ENCODE measurements around the gene ENO4.
A peak's percentile ranks its signal among the peaks of the same experiment; 100 is the strongest.

Gene ENO4

GRCh38 chr10:116868722-116869121 lies 19.4 kb downstream of the ENO4 start:
- no peak for DNase-seq

- no peak for DNase-seq
These were observed 21.6 kb downstream of the ENO4 start for GRCh38 chr10:116870949-116871348.

DNA sequence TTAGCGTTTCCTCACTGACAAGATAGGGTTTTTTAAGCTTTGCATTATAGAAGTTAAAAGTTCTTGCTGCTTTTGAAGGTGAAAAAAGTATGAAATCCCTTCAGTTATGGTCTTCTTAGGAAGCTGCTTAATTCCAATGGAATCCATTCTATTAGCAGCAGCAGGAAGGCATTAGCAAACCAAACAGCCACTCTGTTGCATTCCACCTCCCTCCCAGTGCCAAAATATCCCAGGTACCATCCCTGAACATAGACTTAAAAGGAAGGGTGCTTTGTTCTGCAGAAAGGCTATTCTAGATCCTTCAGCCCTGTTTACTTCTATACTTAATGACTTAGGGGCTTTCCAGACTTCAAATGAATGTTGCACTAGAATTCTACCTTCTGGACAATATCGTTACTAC lies 23.8 kb downstream of the ENO4 start:
- no peak for DNase-seq

- DNase-seq, result no peak
These were observed 26.6 kb downstream of the ENO4 start for GRCh38 chr10:116875897-116876296.

DNA sequence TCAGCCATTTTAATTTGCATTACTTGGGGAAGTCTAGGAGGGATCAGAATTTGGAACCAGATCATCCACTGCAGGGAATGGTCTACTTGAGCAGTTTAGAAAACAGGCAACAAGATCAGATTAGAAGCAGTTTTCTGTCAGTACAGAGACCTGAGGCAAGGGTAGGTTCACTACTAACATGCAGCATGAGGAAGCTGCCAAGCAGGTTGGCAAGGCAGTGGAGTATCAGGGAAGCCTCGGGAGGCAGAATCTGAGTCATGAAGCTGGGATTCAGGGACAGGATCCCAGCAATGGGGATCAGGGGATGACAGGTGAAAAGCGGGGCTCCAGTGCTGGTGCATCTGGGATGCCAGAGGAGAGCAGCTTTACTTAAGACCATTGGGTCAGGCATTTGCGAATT lies 28.1 kb downstream of the ENO4 start:
- no peak for DNase-seq

DNA sequence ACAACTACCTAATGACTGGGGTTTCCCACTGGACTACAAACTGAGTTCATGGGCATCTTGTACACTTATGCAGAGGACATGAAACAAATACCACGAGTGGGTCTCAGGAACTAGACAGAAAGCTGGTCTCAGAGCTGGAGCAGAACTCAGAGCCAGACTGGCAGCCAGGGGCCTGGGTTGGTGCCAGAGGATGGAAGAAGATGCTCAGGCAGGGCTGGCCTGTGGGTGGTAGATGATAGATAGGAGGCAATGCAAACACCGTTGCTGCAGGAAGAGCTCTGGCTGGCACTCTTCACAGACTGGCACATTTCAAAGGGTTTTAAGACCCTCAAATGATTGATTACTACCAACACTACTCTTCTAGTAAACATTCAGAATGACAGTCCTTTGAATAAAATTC lies 28.8 kb downstream of the ENO4 start:
- DNase-seq, result no peak

- DNase-seq, result no peak
These were observed 30.5 kb downstream of the ENO4 start for GRCh38 chr10:116879817-116880216.

GRCh38 chr10:116880716-116881482 lies 31.6 kb downstream of the ENO4 start:
- no peak for DNase-seq

GRCh38 chr10:116882639-116883038 lies 33.3 kb downstream of the ENO4 start:
- no peak for DNase-seq

DNA sequence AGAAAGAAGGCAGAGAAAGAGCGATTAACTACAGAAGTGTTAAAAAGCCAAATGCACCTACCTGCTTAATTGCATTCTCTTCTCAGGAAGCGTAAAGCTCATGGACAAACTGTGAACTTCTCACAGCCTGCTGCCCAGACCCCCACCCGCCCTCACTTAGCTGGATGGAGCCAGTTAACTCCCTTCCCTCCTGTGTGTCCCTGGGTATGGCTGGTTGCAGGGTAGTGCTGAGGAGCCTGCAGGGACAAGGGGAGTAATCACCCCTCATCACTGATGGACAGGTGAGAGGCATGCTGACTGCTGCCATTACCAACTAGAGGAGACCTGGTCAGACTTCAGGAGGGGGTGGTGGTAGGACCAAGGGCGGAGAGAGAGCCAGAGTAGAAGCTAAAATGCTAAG lies 37.5 kb downstream of the ENO4 start:
- DNase-seq, result no peak

DNA sequence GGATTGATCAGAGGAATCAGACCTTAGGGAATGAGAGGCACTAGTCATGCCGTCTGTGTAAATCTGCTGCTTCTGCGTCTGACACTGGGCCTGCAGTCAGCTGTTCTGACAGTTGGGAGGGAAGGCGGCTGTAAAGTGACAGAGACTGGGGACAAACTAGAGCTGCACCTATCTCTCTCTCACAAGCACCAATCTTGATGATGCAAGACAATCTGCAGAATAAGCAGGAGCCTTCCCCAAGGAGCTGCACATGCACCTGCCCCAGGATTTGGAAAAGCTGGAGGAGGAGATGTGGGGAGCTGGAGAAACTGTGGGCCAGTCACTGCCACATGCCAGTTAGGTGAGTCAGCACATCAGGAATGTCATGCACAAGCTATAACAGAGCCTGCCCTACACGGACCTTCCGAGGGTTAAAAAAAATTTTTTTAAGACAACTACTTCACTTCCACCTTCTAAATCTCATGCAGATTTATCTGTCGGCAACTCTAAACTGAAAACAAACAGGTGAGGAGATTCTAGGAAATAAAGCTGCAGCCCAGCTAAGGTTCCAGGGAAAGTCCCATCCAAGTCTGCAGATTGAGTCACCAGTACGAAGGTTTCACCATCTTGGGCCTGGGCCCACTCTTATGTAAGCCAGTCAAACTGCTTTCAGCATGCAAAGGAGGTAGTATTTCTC lies 39.2 kb downstream of the ENO4 start:
- no peak for DNase-seq

DNA sequence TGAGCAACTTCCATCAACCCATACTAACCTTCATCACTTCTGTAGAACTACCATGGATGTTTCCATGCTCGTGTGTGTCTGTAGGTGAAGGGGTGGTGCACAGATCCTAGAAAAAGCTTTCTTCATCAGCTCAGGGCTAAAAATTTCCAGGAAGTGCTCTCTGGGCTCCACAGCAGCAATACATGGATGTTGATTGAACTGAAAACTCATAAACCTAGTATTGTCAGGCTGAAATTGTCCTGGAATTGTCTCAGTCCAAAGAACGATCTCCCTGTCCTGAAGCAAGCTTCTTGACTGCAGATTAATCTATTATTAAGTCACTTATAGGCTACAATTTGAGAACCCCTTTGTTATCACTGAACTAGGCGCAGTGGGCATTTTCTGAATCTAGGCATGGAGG lies 39.8 kb downstream of the ENO4 start:
- DNase-seq, result no peak

GRCh38 chr10:116891208-116891607 lies 41.9 kb downstream of the ENO4 start:
- DNase-seq, result no peak

- DNase-seq, result peak; percentile 57
These were observed 43.8 kb downstream of the ENO4 start for GRCh38 chr10:116892907-116893685.

DNA sequence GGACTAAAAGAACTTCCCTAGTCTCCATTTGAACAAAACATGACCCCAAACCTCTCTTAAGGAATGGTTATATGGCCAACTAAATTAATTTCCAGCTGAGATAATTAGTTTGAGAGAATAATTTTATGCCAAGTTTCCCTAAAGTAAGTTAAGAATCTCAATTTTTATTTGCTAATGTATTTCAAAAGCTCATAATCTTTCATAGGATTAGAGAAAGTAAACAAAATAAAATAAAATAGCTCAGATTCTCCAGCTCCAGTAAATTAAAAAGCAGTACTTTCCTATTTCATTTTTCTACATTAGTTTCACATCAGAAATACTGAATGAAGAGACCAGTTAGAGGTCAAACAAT lies 44.4 kb downstream of the ENO4 start:
- DNase-seq, result no peak

GRCh38 chr10:116899626-116900025 lies 50.3 kb downstream of the ENO4 start:
- no peak for DNase-seq

DNA sequence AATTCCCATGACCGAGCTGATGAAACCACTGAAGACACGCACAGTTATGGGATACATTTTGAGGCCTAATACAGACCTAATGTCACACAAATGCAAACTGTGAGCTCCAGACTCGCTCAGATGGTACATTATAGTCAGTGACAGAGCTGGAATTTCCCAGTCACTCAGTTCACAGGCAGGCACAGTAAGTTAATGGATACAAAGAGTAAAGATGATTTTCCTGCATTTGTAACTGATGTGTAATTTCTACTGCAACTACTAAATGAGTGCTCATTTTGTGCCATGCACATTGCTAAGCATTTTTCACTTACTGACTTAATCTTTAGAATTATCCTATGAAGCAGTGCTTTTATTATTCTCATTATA lies 56.5 kb downstream of the ENO4 start:
- no peak for DNase-seq

GRCh38 chr10:116907245-116907987 lies 58.1 kb downstream of the ENO4 start:
- no peak for DNase-seq

DNA sequence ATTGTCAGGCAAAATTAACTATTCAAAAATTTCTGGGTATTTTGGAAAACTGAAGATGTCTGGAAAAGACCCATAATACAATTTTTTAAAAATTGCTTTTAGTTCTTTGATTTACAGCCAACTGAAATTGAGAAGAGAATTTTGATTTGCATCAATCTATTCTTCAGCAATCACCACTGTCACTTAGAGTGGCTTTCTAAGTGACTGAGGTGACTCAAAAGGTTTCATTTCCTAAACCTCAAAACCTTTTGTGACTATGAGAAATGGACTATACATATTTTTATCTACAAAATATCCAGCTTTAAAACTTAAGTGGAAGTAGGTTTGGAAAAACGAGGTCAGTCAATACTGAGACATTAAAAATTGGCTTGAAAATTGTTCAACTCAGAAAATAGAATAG lies 60.0 kb downstream of the ENO4 start:
- no peak for DNase-seq

- no peak for DNase-seq
These were observed 61.6 kb downstream of the ENO4 start for GRCh38 chr10:116910910-116911309.

DNA sequence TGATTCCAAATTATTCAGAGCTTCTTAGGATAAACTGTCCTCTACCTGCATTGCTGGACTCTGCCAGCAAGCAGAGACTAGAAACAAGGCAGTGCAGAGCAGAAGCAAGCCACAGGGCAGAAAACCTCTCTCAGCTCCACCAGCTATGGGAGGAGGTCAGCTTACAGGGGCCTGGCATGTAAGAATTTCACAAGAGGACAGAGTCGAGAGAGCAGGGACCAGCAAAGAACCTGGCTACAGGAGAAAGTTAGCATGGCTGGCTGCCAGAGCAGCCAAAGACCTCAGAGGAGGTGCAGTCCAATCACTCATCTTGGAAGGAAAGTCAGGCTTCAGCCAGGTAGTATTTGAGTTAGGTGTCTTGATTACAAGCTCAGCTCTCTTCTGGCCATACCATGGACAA lies 62.9 kb downstream of the ENO4 start:
- no peak for DNase-seq

DNA sequence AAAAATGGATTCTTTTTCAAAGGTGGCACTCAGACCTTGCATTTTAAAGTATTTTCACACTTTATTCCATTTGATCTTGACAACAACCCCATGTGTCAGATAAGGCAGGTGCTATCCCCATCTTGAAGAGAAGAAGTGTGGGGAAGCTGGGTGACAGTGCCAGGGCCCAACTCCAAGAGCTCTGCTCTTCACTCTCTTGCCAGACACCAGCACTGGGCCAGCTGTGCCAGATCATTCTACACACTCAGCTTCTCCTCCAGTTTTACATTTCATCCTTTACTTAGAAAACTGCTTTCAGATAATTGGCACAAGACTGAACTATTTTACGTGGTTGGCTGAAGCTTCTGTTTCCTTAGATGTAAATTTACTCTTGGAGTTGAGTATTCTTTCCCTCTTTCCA lies 64.4 kb downstream of the ENO4 start:
- DNase-seq, result no peak

DNA sequence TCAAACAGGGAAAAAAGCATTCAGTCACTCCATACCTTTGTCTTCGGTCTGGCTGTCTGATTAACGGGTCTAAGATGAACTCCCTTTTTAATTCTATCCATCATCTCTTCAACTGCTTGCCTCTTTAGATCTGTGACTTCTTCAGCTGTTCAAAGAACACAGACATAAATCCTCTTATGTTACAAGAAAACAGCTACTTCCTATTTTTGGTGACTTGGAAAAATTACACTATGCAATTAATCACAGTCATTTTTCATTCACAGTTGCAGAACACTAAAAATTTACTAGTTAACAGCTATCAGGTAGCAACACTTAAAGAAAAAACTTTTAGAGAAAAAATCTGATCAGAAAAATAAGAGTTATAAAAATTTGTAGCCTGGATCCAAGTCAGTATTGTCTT lies 66.0 kb downstream of the ENO4 start:
- DNase-seq, result no peak

All from right kidney (tissue), 1 donor.